H1 (cell line): ENCODE data around the gene RNF186. TPM values are rescaled to one million over a fixed set of nuclear protein-coding genes. Genes with fewer than 3 reads are reported as not detected.

Source experiments
- CTCF ChIA-PET: fragments of 300-600 bp; sonication (Branson Sonifier 250); formaldehyde crosslinking; loops from one replicate; lab custom pipeline; 2021; ENCODE audit not compliant: partially characterized antibody; lab: Charles Lee
- POLR2A ChIA-PET: fragments of 300-600 bp; sonication (Branson Sonifier 250); formaldehyde crosslinking; loops from one replicate; lab custom pipeline; 2021; ENCODE audit warnings: inconsistent platforms; ENCODE audit not compliant: partially characterized antibody; lab: Charles Lee
- DNase-seq, 2 experiments: peaks; one replicate each; pipeline versions ENCODE4 v3.0.0 to v3.0.0-alpha.2; 2010 to 2022; ENCODE audit warnings: low spot score in 2 of 2, low read depth in 1 of 2, mixed read lengths in 1 of 2
- FAIRE-seq: peaks from 2 replicates; lab custom pipeline; 2011; peaks lifted over from hg19 to GRCh38; lab: Jason Lieb, UNC
- H2AFZ ChIP-seq: 2 replicates; pipeline ENCODE4 v1.8.1; 2012; ENCODE audit warnings: low read length, inconsistent platforms
- H2AK5ac ChIP-seq: 2 replicates; pipeline ENCODE4 v1.6.1; 2013; ENCODE audit warnings: low read depth, low read length
- H2BK120ac ChIP-seq: replicated peaks from 2 replicates; pipeline ENCODE3; 2013; ENCODE audit warnings: low read depth, low read length, inconsistent platforms
- H2BK12ac ChIP-seq: 2 replicates; pipeline ENCODE4 v1.6.1; 2013; ENCODE audit warnings: low read depth, low read length
- H2BK15ac ChIP-seq: 2 replicates; pipeline ENCODE4 v1.6.1; 2013; ENCODE audit warnings: low read length
- H2BK20ac ChIP-seq: 2 replicates; pipeline ENCODE4 v1.6.1; 2013; ENCODE audit warnings: low read length
- H2BK5ac ChIP-seq: 2 replicates; pipeline ENCODE4 v1.6.1; 2013; ENCODE audit warnings: low read depth, low read length
- H3K14ac ChIP-seq: 2 replicates; pipeline ENCODE4 v1.6.1; 2013; ENCODE audit warnings: inconsistent platforms; ENCODE audit not compliant: insufficient read length
- H3K18ac ChIP-seq: 2 replicates; pipeline ENCODE4 v1.6.1; 2013; ENCODE audit warnings: low read length; ENCODE audit errors: extremely low read depth
- H3K23ac ChIP-seq: 2 replicates; pipeline ENCODE4 v1.6.1; 2013; ENCODE audit warnings: inconsistent platforms; ENCODE audit not compliant: insufficient read length
- H3K23me2 ChIP-seq: 2 replicates; pipeline ENCODE4 v1.6.1; 2013; ENCODE audit warnings: low read depth, low read length
- H3K27ac ChIP-seq: 2 replicates; pipeline ENCODE4 v1.6.1; 2011; ENCODE audit warnings: low read depth, low read length, inconsistent platforms
- H3K27me3 ChIP-seq, 4 experiments: replicated peaks in 1 of 4; 1 replicate in 1 of 4; 2 replicates in 3 of 4; pipeline versions ENCODE4 v1.6.1 to v1.8.1; 2011 to 2013; ENCODE audit warnings: low read length in 3 of 4, mild to moderate bottlenecking in 3 of 4, inconsistent platforms in 2 of 4, mixed read lengths in 2 of 4, moderate library complexity in 1 of 4; ENCODE audit not compliant: control insufficient read depth in 3 of 4, insufficient read depth in 3 of 4; ENCODE audit errors: extremely low read depth in 1 of 4
- H3K36me3 ChIP-seq, 4 experiments: 2 replicates each; pipeline versions ENCODE4 v1.6.1 to v1.8.1; 2011 to 2013; ENCODE audit warnings: mild to moderate bottlenecking in 4 of 4, low read length in 3 of 4, moderate library complexity in 2 of 4, control low read depth in 1 of 4, inconsistent platforms in 1 of 4; ENCODE audit not compliant: insufficient read depth in 4 of 4, control insufficient read depth in 2 of 4
- H3K4ac ChIP-seq: replicated peaks from 2 replicates; pipeline ENCODE3; 2013; ENCODE audit warnings: low read length, low read depth, mixed read lengths, inconsistent platforms; ENCODE audit not compliant: insufficient read length
- H3K4me1 ChIP-seq, 4 experiments: replicated peaks in 1 of 4; 1 replicate in 1 of 4; 2 replicates in 3 of 4; pipeline versions ENCODE4 v1.6.1 to v1.8.1; 2011 to 2013; ENCODE audit warnings: low read length in 3 of 4, inconsistent platforms in 2 of 4, mixed read lengths in 1 of 4; ENCODE audit not compliant: insufficient read depth in 4 of 4, control insufficient read depth in 3 of 4
- H3K4me2 ChIP-seq, 2 experiments: 2 replicates each; pipeline versions ENCODE4 v1.6.1 to v1.8.1; 2011 to 2013; ENCODE audit warnings: low read depth in 2 of 2, low read length in 2 of 2, control low read depth in 1 of 2, inconsistent platforms in 1 of 2, mild to moderate bottlenecking in 1 of 2; ENCODE audit not compliant: insufficient read depth in 1 of 2
- H3K4me3 ChIP-seq, 4 experiments: fragments of 200-600, 300-600 bp in 1 of 4; sonication (generic), shearing (Covaris generic), sonication (Bioruptor Twin) in 1 of 4; 2 replicates each; pipeline versions ENCODE4 v1.5.1 to v1.8.1; 2011 to 2016; ENCODE audit warnings: low read length in 4 of 4, low read depth in 3 of 4, control low read depth in 2 of 4, inconsistent platforms in 2 of 4, mild to moderate bottlenecking in 2 of 4, mixed read lengths in 1 of 4, moderate library complexity in 1 of 4; ENCODE audit not compliant: insufficient read depth in 2 of 4; ENCODE audit errors: extremely low read depth in 1 of 4
- H3K56ac ChIP-seq: replicated peaks from 2 replicates; pipeline ENCODE3; 2013; ENCODE audit warnings: low read depth, mild to moderate bottlenecking, mixed read lengths, low read length, inconsistent platforms; ENCODE audit not compliant: insufficient read length
- H3K79me1 ChIP-seq: 2 replicates; pipeline ENCODE4 v1.6.1; 2013; ENCODE audit warnings: low read depth, low read length, control low read depth
- H3K79me2 ChIP-seq, 2 experiments: 2 replicates each; pipeline versions ENCODE4 v1.6.1 to v1.8.1; 2012 to 2013; ENCODE audit warnings: low read length in 2 of 2, mild to moderate bottlenecking in 2 of 2, inconsistent platforms in 1 of 2; ENCODE audit not compliant: insufficient read depth in 2 of 2, control insufficient read depth in 1 of 2
- H3K9ac ChIP-seq, 4 experiments: replicated peaks in 1 of 4; 1 replicate in 1 of 4; 2 replicates in 3 of 4; pipeline versions ENCODE4 v1.6.1 to v1.8.1; 2011 to 2013; ENCODE audit warnings: low read depth in 3 of 4, low read length in 3 of 4, control low read depth in 2 of 4, mild to moderate bottlenecking in 2 of 4, moderate library complexity in 2 of 4, inconsistent platforms in 1 of 4; ENCODE audit errors: extremely low read depth in 1 of 4
- H3K9me3 ChIP-seq, 2 experiments: 2 replicates each; pipeline versions ENCODE4 v1.6.1 to v1.8.1; 2012 to 2013; ENCODE audit warnings: mild to moderate bottlenecking in 2 of 2, moderate library complexity in 2 of 2, control low read depth in 1 of 2, inconsistent platforms in 1 of 2, low read depth in 1 of 2, low read length in 1 of 2, mixed read lengths in 1 of 2; ENCODE audit not compliant: insufficient read depth in 2 of 2
- H4K20me1 ChIP-seq, 2 experiments: replicated peaks in 1 of 2; 2 replicates each; pipeline versions ENCODE3 to v1.8.1; 2011 to 2013; ENCODE audit warnings: inconsistent platforms in 2 of 2, low read length in 2 of 2, mild to moderate bottlenecking in 1 of 2; ENCODE audit not compliant: insufficient read depth in 2 of 2, control insufficient read depth in 1 of 2
- H4K5ac ChIP-seq: 2 replicates; pipeline ENCODE4 v1.6.1; 2013; ENCODE audit warnings: low read length, low read depth, mixed read lengths, inconsistent platforms; ENCODE audit not compliant: insufficient read length
- H4K8ac ChIP-seq: 2 replicates; pipeline ENCODE4 v1.8.0; 2013; ENCODE audit warnings: mild to moderate bottlenecking, moderate library complexity, low read length, inconsistent platforms; ENCODE audit not compliant: insufficient read depth; ENCODE audit errors: extremely low read depth
- H4K91ac ChIP-seq: replicated peaks from 2 replicates; pipeline ENCODE3; 2013; ENCODE audit warnings: low read length, mixed read lengths, inconsistent platforms; ENCODE audit not compliant: insufficient read length
- ATF2 ChIP-seq: IDR thresholded peaks from 2 replicates; pipeline ENCODE4 v1.6.1; 2012; ENCODE audit warnings: low read length, inconsistent platforms
- BRCA1 ChIP-seq: IDR thresholded peaks from 2 replicates; pipeline ENCODE4 v1.6.1; 2012; ENCODE audit warnings: low read depth, low read length, improper control_type of control experiment
- CBX8 ChIP-seq: fragments of 300-800, 300-1000 bp; sonication (generic); IDR thresholded peaks from 2 replicates; pipeline ENCODE4 v1.7.1; 2016; ENCODE audit warnings: low read depth, low read length, borderline replicate concordance
- CHD1 ChIP-seq: IDR thresholded peaks from 2 replicates; pipeline ENCODE4 v1.6.1; 2012; ENCODE audit warnings: low read depth, low read length, improper control_type of control experiment
- GTF2F1 ChIP-seq: IDR thresholded peaks from 2 replicates; pipeline ENCODE4 v1.6.1; 2012; ENCODE audit warnings: low read depth, low read length, improper control_type of control experiment, borderline replicate concordance
- HDAC6 ChIP-seq: IDR thresholded peaks from one replicate; pipeline ENCODE4 v1.7.1; 2012; ENCODE audit warnings: low read depth, mild to moderate bottlenecking, inconsistent platforms, low read length, moderate library complexity
- KDM4A ChIP-seq: IDR thresholded peaks from one replicate; pipeline ENCODE4 v1.7.1; 2012; ENCODE audit warnings: low read depth, mild to moderate bottlenecking, moderate library complexity, low read length, inconsistent platforms; ENCODE audit not compliant: severe bottlenecking
- MAFK ChIP-seq: IDR thresholded peaks from 2 replicates; pipeline ENCODE4 v1.6.1; 2012; ENCODE audit warnings: low read depth, mild to moderate bottlenecking, improper control_type of control experiment, low read length
- PHF8 ChIP-seq: fragments of 200-600 bp; sonication (generic); conservative IDR thresholded peaks from 2 replicates; pipeline ENCODE4 v1.7.1; 2012; ENCODE audit warnings: low read depth, mild to moderate bottlenecking, inconsistent platforms, low read length, moderate library complexity
- RBBP5 ChIP-seq: IDR thresholded peaks from 2 replicates; pipeline ENCODE4 v1.7.1; 2012; ENCODE audit warnings: low read depth, mild to moderate bottlenecking, inconsistent platforms, low read length, moderate library complexity, borderline replicate concordance
- SIRT6 ChIP-seq: IDR thresholded peaks from one replicate; pipeline ENCODE4 v1.7.1; 2012; ENCODE audit warnings: low read length, inconsistent platforms
- SP2 ChIP-seq: IDR thresholded peaks from 2 replicates; pipeline ENCODE4 v1.6.1; 2012; ENCODE audit warnings: mild to moderate bottlenecking, low read length, inconsistent platforms
- SRF ChIP-seq: IDR thresholded peaks from 2 replicates; pipeline ENCODE4 v1.6.1; 2011; ENCODE audit warnings: mild to moderate bottlenecking, low read depth, low read length, moderate library complexity
- TBP ChIP-seq: IDR thresholded peaks from 2 replicates; pipeline ENCODE4 v1.6.1; 2011; ENCODE audit warnings: low read depth, low read length, improper control_type of control experiment
- WGBS, 2 experiments: shearing (Covaris generic) in 1 of 2; methylation state at CpG; one replicate each; pipeline versions ENCODE4 v1.1.6 to v1.1.7; 2013 to 2015; ENCODE audit warnings: low lambda C conversion rate in 2 of 2, mixed read lengths in 2 of 2, inconsistent platforms in 1 of 2, low coverage in 1 of 2, missing lambda C conversion rate in 1 of 2; ENCODE audit not compliant: insufficient replicate concordance in 2 of 2, insufficient coverage in 1 of 2, insufficient read length in 1 of 2; ENCODE audit errors: extremely low coverage in 1 of 2, missing lambda C conversion rate in 1 of 2; 5-methylcytosine and 5-hydroxymethylcytosine counted together
- polyA plus RNA-seq, 7 experiments: library from polyadenylated mRNA; depleted of rRNA in 3 of 7; stranded (reverse) in 5 of 7; unstranded in 2 of 7; fragments of >200 nt in 5 of 7; fragments of 200-250 nt in 2 of 7; gene quantifications; 1 replicate in 5 of 7; 2 replicates in 1 of 7; 4 replicates in 1 of 7; pipeline versions ENCODE4 v1.2.1 to v1.2.3, GENCODE V29; 2011 to 2013; ENCODE audit warnings: missing spikeins in 2 of 7, mixed read lengths in 2 of 7
- total RNA-seq: library from RNA; stranded (reverse); fragmentation: NEBNext Ultra II Directional; extraction: Animal tissue kit (Norgen Biotek cat#: 25700); gene quantifications from 2 replicates; pipeline ENCODE4 v1.2.1, GENCODE V29; 2021

Gene RNF186
- total and polyA plus RNA-seq, 2 of the 8 experiments (the other 6 are each of a cell fraction or from before 2014, with no cell fraction given), result not detected

- ChIA-PET CTCF (interaction anchor here (1.1 to 1.5 kb wide), 3 partner anchors 41 to 116 kb away, joined by 3 to 8 read pairs (median 7); partner anchors contain the start of gene OTUD3), POLR2A (no interaction called here)
- Histone ChIP-seq H3K9ac (no peak overlapping the region), H3K4me2 (no peak overlapping the region), H4K91ac (no peak overlapping the region), H3K36me3 (no peaks in the 10 kb centered on the region), H2AK5ac (no peak overlapping the region), H3K23ac (no peak overlapping the region), H2BK15ac (no peak overlapping the region), H3K4me3 (no peak overlapping the region), H4K5ac (no peak overlapping the region), H2BK5ac (no peak overlapping the region), H3K79me2 (no peaks in the 10 kb centered on the region), H3K79me1 (no peaks in the 10 kb centered on the region), H2BK120ac (no peak overlapping the region), H3K27ac (no peak overlapping the region), H2BK20ac (no peak overlapping the region), H4K8ac (no peak overlapping the region), H2AFZ (no peak overlapping the region), H2BK12ac (no peak overlapping the region), H3K4me1 (peaks cover 6 to 18% (median 13%) of the 10 kb centered on the region in 4 experiments), H4K20me1 (no peaks in the 10 kb centered on the region), H3K4ac (no peak overlapping the region), H3K14ac (no peak overlapping the region), H3K56ac (no peak overlapping the region), H3K18ac (no peak overlapping the region), H3K23me2 (no peaks in the 10 kb centered on the region), H3K9me3 (no peaks in the 10 kb centered on the region), H3K27me3 (no peaks in the 10 kb centered on the region)
- DNase-seq (no peak), FAIRE-seq (no peak)
- WGBS, 2 experiments, result 96% methylated on average over 5 of the region's 5 CpGs; no CpG with 5 or more reads in 1 of the 2 experiments
- TF ChIP-seq GTF2F1, result no peak
- TF ChIP-seq SP2, result no peak
- no peak for TF ChIP-seq BRCA1
- no peak for TF ChIP-seq RBBP5
- no peak for TF ChIP-seq HDAC6
- no peak for TF ChIP-seq SIRT6
- no peak for TF ChIP-seq TBP
- TF ChIP-seq KDM4A, result no peak
- TF ChIP-seq SRF, result no peak
- TF ChIP-seq PHF8, result no peak
- no peak for TF ChIP-seq CHD1
- no peak for TF ChIP-seq CBX8
- no peak for TF ChIP-seq ATF2
- TF ChIP-seq MAFK, result no peak
These were observed 50.2 kb downstream of the RNF186 start for GRCh38 chr1:19764848-19765247.
